Activated T-helper 1 cell treated with anti-CD3 and anti-CD28 coated beads, Interleukin-12 subunit alpha, Interleukin-12 subunit beta, Interleukin-2, Interleukin-4 antibody, amounts not matched to agents 30 ng/mL and 10 ng/mL and 1 ng/mL, durations not matched to agents 14 hours and 24 hours and 36 hours (primary cell): ENCODE data around the gene PRKCG. TPM values are rescaled to one million over a fixed set of nuclear protein-coding genes. Genes with fewer than 3 reads are reported as not detected.
A peak's percentile ranks its signal among the peaks of the same experiment; 100 is the strongest.
"Not testable (repeated sequence)": the region's sequence is repeated elsewhere in the genome, so short reads cannot be mapped to it uniquely, and the experiment has no call there.

Experiments used
- DNase-seq: peaks from one replicate; pipeline ENCODE4 v3.0.0; 2021; ENCODE audit warnings: low spot score
- H3K27ac Mint-ChIP-seq: one replicate; pipeline ENCODE4 v1.8.0; 2021; ENCODE audit warnings: mild to moderate bottlenecking, mixed read lengths
- H3K27me3 Mint-ChIP-seq: one replicate; pipeline ENCODE4 v1.8.0; 2022; ENCODE audit warnings: mild to moderate bottlenecking, moderate library complexity, mixed read lengths; ENCODE audit not compliant: insufficient read depth
- H3K36me3 Mint-ChIP-seq: one replicate; pipeline ENCODE4 v1.8.0; 2021; ENCODE audit warnings: low read depth, mixed read lengths
- H3K4me1 Mint-ChIP-seq: one replicate; pipeline ENCODE4 v1.8.0; 2021; ENCODE audit warnings: low read depth, mixed read lengths
- H3K4me3 Mint-ChIP-seq: one replicate; pipeline ENCODE4 v1.8.0; 2021; ENCODE audit warnings: mild to moderate bottlenecking, moderate library complexity, mixed read lengths
- H3K9me3 Mint-ChIP-seq: one replicate; pipeline ENCODE4 v1.8.0; 2021; ENCODE audit warnings: mixed read lengths
- intact Hi-C: fragments of 100-400 bp; cut with micrococcal nuclease; formaldehyde crosslinking; loops from one replicate; pipeline ENCODE4 v1.15.1; 2024
- total RNA-seq: library from RNA; stranded (reverse); gene quantifications from 2 replicates; pipeline ENCODE4 v1.2.3, GENCODE V29; 2022

PRKCG gene
- total RNA-seq, 1 donor from 2014 or later = not detected

GRCh38 chr19:53866865-53867224 is 15.2 kb upstream of the PRKCG start:
- Mint-ChIP-seq H3K36me3 (peaks cover 13% of the 10 kb centered on the region), H3K27me3 (peaks cover 3% of the 10 kb centered on the region), H3K4me1 (peaks cover 37% of the 10 kb centered on the region), H3K4me3 (peak overlapping the region; percentile 94), H3K27ac (peak overlapping the region; percentile 96), H3K9me3 (no peaks in the 10 kb centered on the region)
- DNase-seq = no peak
- intact Hi-C loops = loop anchor here (1.0 to 10.0 kb wide), 12 partner anchors 16 to 1730 kb away; partner anchors contain the start of genes CNOT3, FIZ1, LENG8 and NDUFA3

- intact Hi-C loops = loop anchor here (1.0 to 10.0 kb wide), 12 partner anchors 16 to 1730 kb away; partner anchors contain the start of genes CNOT3, FIZ1, LENG8 and NDUFA3
- DNase-seq = peak; percentile 100
- peak within 1 kb of the TSS; percentile 96 for H3K27ac Mint-ChIP-seq
- H3K4me1 Mint-ChIP-seq = peaks cover 37% of the 10 kb centered on the region
- no peaks in the 10 kb centered on the region for H3K9me3 Mint-ChIP-seq
- peaks cover 13% of the 10 kb centered on the region for H3K36me3 Mint-ChIP-seq
- peaks cover 3% of the 10 kb centered on the region for H3K27me3 Mint-ChIP-seq
- H3K4me3 Mint-ChIP-seq = peak within 1 kb of the TSS; percentile 94
Measured at GRCh38 chr19:53867225-53868090, 14.5 kb upstream of the PRKCG start, which contains the start of gene MYADM. Gene MYADM (plus strand): TSS chr19:53867883. CDS start chr19:53873530, 5,647 bp downstream.

- H3K4me3 Mint-ChIP-seq = peak overlapping the region; percentile 94
- DNase-seq = peak; percentile 38
- peaks cover 13% of the 10 kb centered on the region for H3K36me3 Mint-ChIP-seq
- H3K27ac Mint-ChIP-seq = peak overlapping the region; percentile 89
- intact Hi-C loops = loop anchor here (5.0 to 10.0 kb wide), 7 partner anchors 234 to 1729 kb away; partner anchors contain the start of genes FIZ1, LENG8, NDUFA3 and OSCAR
- no peaks in the 10 kb centered on the region for H3K9me3 Mint-ChIP-seq
- H3K27me3 Mint-ChIP-seq = peaks cover under 1% of the 10 kb centered on the region
- peaks cover 43% of the 10 kb centered on the region for H3K4me1 Mint-ChIP-seq
Measured at GRCh38 chr19:53868091-53868891, 13.7 kb upstream of the PRKCG start.

- Mint-ChIP-seq H3K9me3 (no peaks in the 10 kb centered on the region), H3K27me3 (no peaks in the 10 kb centered on the region), H3K27ac (peak overlapping the region; percentile 89), H3K36me3 (peaks cover 22% of the 10 kb centered on the region), H3K4me3 (peak overlapping the region; percentile 94), H3K4me1 (peaks cover 52% of the 10 kb centered on the region)
- intact Hi-C loops = loop anchor here (1.0 to 10.0 kb wide), 10 partner anchors 10 to 1728 kb away; partner anchors contain the start of genes FIZ1, LENG8, NDUFA3 and OSCAR
- DNase-seq = peak; percentile 90
Measured at GRCh38 chr19:53868892-53869804, 12.8 kb upstream of the PRKCG start.

- H3K36me3 Mint-ChIP-seq = peaks cover 29% of the 10 kb centered on the region
- intact Hi-C loops = loop anchor here (1.0 to 10.0 kb wide), 10 partner anchors 9 to 1727 kb away; partner anchors contain the start of genes FIZ1, LENG8, NDUFA3 and OSCAR
Measured at GRCh38 chr19:53869805-53870484, 12.1 kb upstream of the PRKCG start.

GRCh38 chr19:53870485-53870844 is 11.5 kb upstream of the PRKCG start:
- Mint-ChIP-seq H3K27ac (peak overlapping the region; percentile 86), H3K36me3 (peaks cover 29% of the 10 kb centered on the region), H3K9me3 (no peaks in the 10 kb centered on the region), H3K27me3 (no peaks in the 10 kb centered on the region), H3K4me3 (peak overlapping the region; percentile 82), H3K4me1 (peaks cover 65% of the 10 kb centered on the region)
- intact Hi-C loops = no loop called here
- DNase-seq = no peak

More at GRCh38 chr19:53869805-53870484, 12.1 kb upstream of the PRKCG start:
- not testable (repeated sequence) for H3K9me3 Mint-ChIP-seq, DNase-seq, H3K27me3 Mint-ChIP-seq
- H3K27ac Mint-ChIP-seq = peak overlapping the region; percentile 89
- peaks cover 60% of the 10 kb centered on the region for H3K4me1 Mint-ChIP-seq
- H3K4me3 Mint-ChIP-seq = peak overlapping the region; percentile 87

- no peaks in the 10 kb centered on the region for H3K27me3 Mint-ChIP-seq
- intact Hi-C loops = no loop called here
- H3K9me3 Mint-ChIP-seq = no peaks in the 10 kb centered on the region
- peak overlapping the region; percentile 76 for H3K27ac Mint-ChIP-seq
- H3K36me3 Mint-ChIP-seq = peaks cover 33% of the 10 kb centered on the region
- DNase-seq = no peak
- H3K4me1 Mint-ChIP-seq = peaks cover 71% of the 10 kb centered on the region
- peak overlapping the region; percentile 82 for H3K4me3 Mint-ChIP-seq
Measured at GRCh38 chr19:53871454-53871853, 10.5 kb upstream of the PRKCG start.

- H3K4me3 Mint-ChIP-seq = peak overlapping the region; percentile 54
- peaks cover 71% of the 10 kb centered on the region for H3K4me1 Mint-ChIP-seq
- no peak for DNase-seq
- H3K27me3 Mint-ChIP-seq = no peaks in the 10 kb centered on the region
- intact Hi-C loops = no loop called here
- peaks cover 39% of the 10 kb centered on the region for H3K36me3 Mint-ChIP-seq
- no peaks in the 10 kb centered on the region for H3K9me3 Mint-ChIP-seq
- peak overlapping the region; percentile 36 for H3K27ac Mint-ChIP-seq
Measured at GRCh38 chr19:53872762-53873161, 9.2 kb upstream of the PRKCG start.

GRCh38 chr19:53873773-53874605 is 8.0 kb upstream of the PRKCG start:
- intact Hi-C loops = no loop called here
- DNase-seq = no peak
- H3K9me3 Mint-ChIP-seq = no peaks in the 10 kb centered on the region
- peak overlapping the region; percentile 62 for H3K4me3 Mint-ChIP-seq
- H3K36me3 Mint-ChIP-seq = peaks cover 39% of the 10 kb centered on the region
- H3K27ac Mint-ChIP-seq = peak overlapping the region; percentile 81
- no peaks in the 10 kb centered on the region for H3K27me3 Mint-ChIP-seq
- peaks cover 68% of the 10 kb centered on the region for H3K4me1 Mint-ChIP-seq

- Mint-ChIP-seq H3K4me1 (peaks cover 70% of the 10 kb centered on the region), H3K4me3 (peak overlapping the region; percentile 62)
- peak; percentile 22 for DNase-seq
Measured at GRCh38 chr19:53874606-53874990, 7.4 kb upstream of the PRKCG start.

More at GRCh38 chr19:53874606-53874990, 7.4 kb upstream of the PRKCG start:
- Mint-ChIP-seq H3K27ac (peak overlapping the region; percentile 81), H3K36me3 (peaks cover 38% of the 10 kb centered on the region), H3K9me3 (no peaks in the 10 kb centered on the region), H3K27me3 (no peaks in the 10 kb centered on the region)
- intact Hi-C loops = no loop called here
